KOPT-K1 (cell line): Measurements from ENCODE around the gene CORIN.

Experiments
- H3K27ac ChIP-seq: fragments of 200-600 bp; sonication (generic); 2 replicates; pipeline ENCODE4 v1.5.1; 2016; ENCODE audit warnings: antibody characterized with exemption, mild to moderate bottlenecking, low read depth, low read length; ENCODE audit not compliant: poor library complexity, severe bottlenecking
- H3K36me3 ChIP-seq: fragments of 200-600 bp; sonication (generic); 2 replicates; pipeline ENCODE4 v1.5.1; 2017; ENCODE audit warnings: antibody characterized with exemption, mild to moderate bottlenecking, low read length, moderate library complexity; ENCODE audit not compliant: insufficient read depth
- H3K9me3 ChIP-seq: fragments of 200-600 bp; sonication (generic); 2 replicates; pipeline ENCODE4 v1.5.1; 2017; ENCODE audit warnings: antibody characterized with exemption, low read length, mild to moderate bottlenecking; ENCODE audit not compliant: insufficient read depth, poor library complexity, severe bottlenecking

Gene CORIN

DNA sequence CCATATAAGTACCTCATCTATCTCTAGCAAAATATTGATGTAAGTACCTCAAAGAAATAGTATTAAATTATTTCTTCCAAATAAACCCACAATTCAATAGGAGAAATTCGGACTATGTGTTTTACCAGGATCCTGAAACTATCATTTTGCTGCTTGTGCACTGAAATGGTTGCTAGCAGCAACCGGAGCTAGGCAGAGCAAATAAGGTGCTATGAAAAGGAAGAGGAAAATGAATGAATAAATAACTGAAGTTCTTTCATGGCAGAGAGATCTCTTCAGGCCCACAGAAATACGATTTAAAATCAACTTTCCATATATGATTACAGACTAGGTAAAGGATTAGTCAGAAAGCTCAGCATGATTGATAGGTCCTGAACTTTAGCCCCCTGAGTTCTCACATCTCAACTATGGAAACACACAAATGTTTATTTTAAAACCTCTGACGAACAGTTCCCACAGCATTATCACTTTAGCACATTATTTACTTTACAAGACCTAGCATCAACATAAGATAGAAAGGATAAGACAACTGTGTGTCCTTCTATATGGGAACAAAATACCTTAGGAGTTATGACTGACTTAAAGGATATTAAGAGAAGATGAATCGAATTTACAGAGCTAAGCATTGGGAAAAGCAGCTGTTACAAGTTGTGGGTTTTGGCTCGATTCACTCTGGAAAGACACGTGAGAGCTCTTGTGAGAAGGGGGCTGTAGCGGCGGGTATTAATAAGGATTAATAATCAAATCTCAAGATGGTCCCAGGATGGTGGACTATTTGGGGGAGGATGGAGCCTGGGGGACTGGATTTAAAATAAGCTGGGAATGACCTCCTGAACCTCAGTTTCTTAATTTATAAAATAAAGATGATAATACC lies 104.3 kb downstream of the CORIN start:
- Histone ChIP-seq H3K9me3 (no peaks in the 10 kb centered on the region), H3K36me3 (no peaks in the 10 kb centered on the region), H3K27ac (no peak overlapping the region)

DNA sequence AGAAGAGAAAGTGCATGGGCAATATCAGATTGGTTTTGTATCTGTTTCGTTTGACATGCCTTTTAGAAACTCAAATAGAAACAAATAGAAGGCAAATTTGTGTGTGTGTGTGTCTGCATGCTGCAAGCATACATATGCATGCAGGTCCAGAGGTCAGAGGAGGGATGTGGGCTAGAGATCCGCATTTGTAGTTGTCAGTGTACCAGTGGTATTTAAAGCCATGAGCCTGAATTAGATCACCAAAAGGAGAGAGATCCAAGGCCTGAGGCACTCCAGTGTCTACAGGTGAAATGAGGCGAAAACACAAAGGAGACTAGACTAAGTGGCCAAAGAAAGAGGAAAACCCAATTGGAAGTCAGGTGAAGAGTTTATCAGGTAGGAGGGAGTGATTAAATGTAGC lies 106.7 kb downstream of the CORIN start:
- H3K9me3 ChIP-seq = no peaks in the 10 kb centered on the region
- H3K36me3 ChIP-seq = no peaks in the 10 kb centered on the region
- no peak overlapping the region for H3K27ac ChIP-seq

- Histone ChIP-seq H3K27ac (no peak overlapping the region), H3K36me3 (no peaks in the 10 kb centered on the region), H3K9me3 (no peaks in the 10 kb centered on the region)
Observed at GRCh38 chr4:47729131-47729680, 108.7 kb downstream of the CORIN start.

DNA sequence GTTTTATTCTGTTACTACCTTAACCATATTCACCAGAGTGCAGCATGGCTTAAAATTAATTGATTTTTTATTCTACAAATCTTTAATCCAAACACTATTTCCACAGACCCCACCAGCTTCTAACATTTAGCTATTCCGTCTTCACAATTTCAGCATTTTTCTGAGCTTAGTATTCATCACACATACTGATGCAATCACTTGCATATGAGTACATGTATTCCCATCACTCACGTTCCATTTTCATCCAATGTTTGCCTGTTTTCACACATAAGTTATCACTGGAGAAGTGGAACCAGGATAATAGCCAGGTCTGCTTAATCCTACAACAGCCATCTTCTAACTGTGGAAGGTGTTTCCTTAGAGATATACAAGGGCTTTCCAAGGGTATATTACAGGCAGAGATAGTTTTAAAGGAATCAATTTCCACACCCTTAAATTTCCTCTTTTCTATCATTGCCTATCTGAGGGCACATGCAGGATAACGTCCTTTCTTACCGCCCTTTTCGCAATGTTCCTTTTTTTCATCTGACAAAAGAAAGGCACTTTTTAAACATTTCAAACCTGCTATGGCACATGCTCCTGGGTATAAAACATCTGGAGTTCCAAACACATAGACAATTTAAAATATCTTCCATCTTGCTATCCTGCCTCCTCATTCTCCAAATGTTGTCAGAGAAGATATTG lies 115.8 kb downstream of the CORIN start:
- no peaks in the 10 kb centered on the region for H3K36me3 ChIP-seq
- H3K9me3 ChIP-seq = no peaks in the 10 kb centered on the region
- no peak overlapping the region for H3K27ac ChIP-seq

DNA sequence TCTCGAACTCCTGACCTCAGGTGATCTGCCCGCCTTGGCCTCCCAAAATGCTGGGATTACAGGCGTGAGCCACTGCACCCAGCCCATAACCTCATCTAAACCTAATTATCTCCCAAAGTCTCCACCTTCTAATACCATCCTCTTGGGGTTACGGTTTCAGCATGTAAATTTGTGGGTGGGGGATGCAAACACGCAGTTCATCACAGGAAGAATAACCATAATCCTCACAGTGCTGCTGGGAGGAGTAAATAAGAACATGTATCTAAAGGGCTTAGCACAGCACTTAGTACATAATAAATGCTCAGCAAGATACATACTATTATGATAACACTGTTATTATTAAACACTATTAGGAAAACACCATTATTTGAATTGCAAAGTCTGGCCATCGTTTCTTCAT lies 116.4 kb downstream of the CORIN start:
- Histone ChIP-seq H3K9me3 (no peaks in the 10 kb centered on the region), H3K27ac (no peak overlapping the region), H3K36me3 (no peaks in the 10 kb centered on the region)

DNA sequence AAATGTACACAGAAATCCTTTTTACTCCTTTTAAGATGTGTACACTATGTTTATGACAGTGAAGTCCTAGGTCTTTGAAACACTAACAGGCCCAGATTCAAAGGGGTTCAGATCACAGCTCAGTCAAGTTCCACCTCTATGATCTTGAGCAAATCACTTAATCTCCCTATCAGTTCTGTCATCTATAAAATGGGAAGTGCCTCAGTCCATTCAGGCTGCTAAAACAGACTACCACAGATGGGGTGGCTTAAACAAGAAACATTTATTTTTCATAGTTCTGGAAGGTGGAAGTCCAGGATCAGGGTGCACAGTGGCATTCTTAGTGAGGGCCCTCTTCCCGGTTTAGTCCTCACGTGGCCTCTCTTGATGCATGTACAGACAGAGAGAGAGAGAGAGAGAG lies 117.1 kb downstream of the CORIN start:
- Histone ChIP-seq H3K27ac (no peak overlapping the region), H3K36me3 (no peaks in the 10 kb centered on the region), H3K9me3 (no peaks in the 10 kb centered on the region)

DNA sequence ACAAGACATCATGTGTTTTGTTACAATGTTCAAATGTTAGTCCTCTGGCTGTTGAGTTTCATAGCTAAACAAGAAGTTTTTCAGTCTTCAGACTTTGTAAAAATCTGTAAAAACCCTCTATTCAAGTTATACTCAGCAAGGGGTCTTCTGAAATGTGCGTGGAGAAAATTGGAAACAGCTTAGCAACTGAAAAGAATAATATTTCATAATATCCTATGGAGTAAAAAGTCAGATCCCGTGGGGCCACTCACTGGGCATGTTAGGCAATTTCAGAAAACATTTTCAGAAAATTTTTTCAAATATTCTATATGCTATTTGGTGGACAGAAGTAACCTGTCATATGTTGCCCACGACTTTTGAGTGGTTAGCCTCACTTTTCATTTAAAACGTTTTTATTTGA lies 118.3 kb downstream of the CORIN start:
- no peaks in the 10 kb centered on the region for H3K9me3 ChIP-seq
- H3K36me3 ChIP-seq = no peaks in the 10 kb centered on the region
- H3K27ac ChIP-seq = no peak overlapping the region

GRCh38 chr4:47718696-47719095 lies 119.2 kb downstream of the CORIN start:
- H3K9me3 ChIP-seq = no peaks in the 10 kb centered on the region
- no peaks in the 10 kb centered on the region for H3K36me3 ChIP-seq
- H3K27ac ChIP-seq = no peak overlapping the region

- Histone ChIP-seq H3K36me3 (no peaks in the 10 kb centered on the region), H3K27ac (no peak overlapping the region)
Observed at GRCh38 chr4:47717188-47717587, 120.7 kb downstream of the CORIN start.

GRCh38 chr4:47715716-47716416 lies 122.0 kb downstream of the CORIN start:
- Histone ChIP-seq H3K36me3 (no peaks in the 10 kb centered on the region), H3K27ac (no peak overlapping the region), H3K9me3 (no peaks in the 10 kb centered on the region)

More at GRCh38 chr4:47717188-47717587, 120.7 kb downstream of the CORIN start:
- H3K9me3 ChIP-seq = no peaks in the 10 kb centered on the region

- Histone ChIP-seq H3K27ac (no peak overlapping the region), H3K36me3 (no peaks in the 10 kb centered on the region), H3K9me3 (no peaks in the 10 kb centered on the region)
Observed at GRCh38 chr4:47714269-47714668, 123.6 kb downstream of the CORIN start.

DNA sequence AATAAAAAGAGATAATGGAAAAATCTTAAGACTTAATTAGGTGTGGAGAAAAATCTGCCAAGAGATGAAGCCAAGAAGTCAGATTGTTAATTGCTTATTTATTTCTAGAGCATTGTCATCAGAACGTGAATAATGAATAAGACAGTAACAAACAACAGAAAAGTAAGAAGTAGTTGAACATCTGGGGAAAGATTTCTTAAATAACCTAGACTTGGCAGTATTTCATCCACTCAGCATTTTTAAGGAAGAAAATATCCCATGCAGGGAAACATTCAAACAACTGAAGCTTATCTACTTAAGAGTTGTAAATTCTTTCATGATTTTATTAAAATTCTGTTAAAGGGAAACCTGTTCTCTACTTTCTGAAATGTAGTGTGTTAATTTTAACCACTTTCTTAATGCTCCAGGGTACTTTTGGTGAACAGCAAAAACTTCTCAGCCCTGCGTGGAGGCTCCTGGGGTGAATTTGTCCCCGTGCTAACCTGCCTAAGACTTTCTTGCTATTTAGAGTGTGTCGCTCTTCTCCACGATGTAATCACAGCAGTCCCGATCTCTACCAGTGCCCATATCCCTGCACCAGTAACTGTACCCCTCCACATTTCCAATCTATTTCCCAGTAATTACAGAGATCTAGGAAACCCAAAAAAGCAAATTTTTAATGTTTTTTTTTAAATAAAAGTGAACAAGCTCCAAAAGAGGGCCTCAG lies 124.6 kb downstream of the CORIN start:
- no peak overlapping the region for H3K27ac ChIP-seq
- H3K9me3 ChIP-seq = no peaks in the 10 kb centered on the region
- H3K36me3 ChIP-seq = no peaks in the 10 kb centered on the region

DNA sequence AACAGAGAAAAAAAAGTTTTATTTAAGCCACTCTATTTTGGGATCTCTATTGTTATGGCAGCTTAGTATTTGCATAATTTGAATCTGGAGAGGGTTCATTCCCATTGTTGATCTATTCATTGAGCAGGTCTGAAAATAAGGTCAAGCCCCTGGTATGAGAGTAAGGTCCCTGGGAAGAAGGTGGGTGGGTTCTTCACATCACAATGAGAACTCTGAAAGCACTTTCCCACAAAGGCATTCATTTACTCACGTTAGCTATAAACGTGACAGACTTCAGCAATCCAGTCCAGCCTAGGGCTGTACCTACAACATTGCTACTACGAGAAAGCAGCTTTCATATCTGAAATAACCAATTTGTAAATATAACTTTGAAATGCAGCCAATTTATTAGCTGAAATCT lies 126.2 kb downstream of the CORIN start:
- H3K9me3 ChIP-seq = no peaks in the 10 kb centered on the region

DNA sequence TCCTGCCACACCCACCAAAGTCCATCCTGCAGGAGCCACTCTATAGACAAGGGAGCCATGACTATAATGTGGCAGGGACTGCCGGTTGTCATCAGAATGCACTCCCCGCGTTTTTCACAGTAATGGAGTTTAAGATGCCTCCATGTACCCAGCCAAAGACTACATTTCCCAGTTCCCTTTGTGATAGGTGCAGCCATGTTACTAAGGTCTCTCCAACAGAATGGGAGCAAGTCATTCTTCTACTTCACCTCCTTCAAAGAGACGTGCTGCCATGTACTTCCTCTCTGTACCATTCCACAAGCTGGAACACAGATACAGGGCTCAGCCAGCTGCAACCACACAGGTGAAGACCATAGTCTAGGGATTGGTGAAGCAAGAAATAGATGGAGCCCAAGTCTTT lies 126.7 kb downstream of the CORIN start:
- H3K27ac ChIP-seq = no peak overlapping the region
- H3K36me3 ChIP-seq = no peaks in the 10 kb centered on the region
- H3K9me3 ChIP-seq = no peaks in the 10 kb centered on the region

More for the DNA sequence above, 126.2 kb downstream of the CORIN start:
- H3K36me3 ChIP-seq = no peaks in the 10 kb centered on the region
- no peak overlapping the region for H3K27ac ChIP-seq
